Upper lobe of right lung (tissue), 1 donor: Measurements from ENCODE around the gene SLC49A3. TPM values are rescaled to one million over a fixed set of nuclear protein-coding genes. Genes with fewer than 3 reads are reported as not detected.

Experiments used
- ATAC-seq: fragments of 200-7000 bp; cut with Tn5 transposase; one replicate; pipeline ENCODE4 v1.9.1; 2020; ENCODE audit warnings: mild to moderate bottlenecking, moderate library complexity
- DNase-seq: peaks from one replicate; pipeline ENCODE4 v3.0.0-alpha.2; 2020
- H3K27ac ChIP-seq: fragments of 200-600 bp; one replicate; pipeline ENCODE4 v1.8.0; 2022
- H3K27me3 ChIP-seq: fragments of 200-600 bp; one replicate; pipeline ENCODE4 v1.8.0; 2022; ENCODE audit warnings: mild to moderate bottlenecking
- H3K36me3 ChIP-seq: fragments of 200-600 bp; one replicate; pipeline ENCODE4 v1.8.0; 2022
- H3K4me1 ChIP-seq: fragments of 200-600 bp; one replicate; pipeline ENCODE4 v1.8.0; 2022
- H3K4me3 ChIP-seq: fragments of 200-600 bp; one replicate; pipeline ENCODE4 v1.8.0; 2022; ENCODE audit warnings: mild to moderate bottlenecking
- H3K9me3 ChIP-seq: fragments of 200-600 bp; one replicate; pipeline ENCODE4 v1.8.0; 2022
- intact Hi-C: fragments of 100-400 bp; cut with DNase I; formaldehyde crosslinking; loops from one replicate; pipeline ENCODE4 v1.11.0; 2022
- total RNA-seq: library from RNA; stranded (reverse); fragmentation: NEBNext Ultra II Directional; extraction: Animal tissue kit (Norgen Biotek cat#: 25700); gene quantifications from one replicate; pipeline ENCODE4 v1.2.1, GENCODE V29; 2021
- TF ChIP-seq, protein P1 (sequence below): fragments of 200-600 bp; IDR thresholded peaks from one replicate; pipeline ENCODE4 v1.8.0; 2022; ENCODE audit warnings: antibody characterized with exemption
- donor health status: DM: no; HTN: yes; CAD: no; lungs with severe emphysema.

Gene SLC49A3
- total RNA-seq, 1 donor from 2014 or later, result 32.9 TPM

DNA sequence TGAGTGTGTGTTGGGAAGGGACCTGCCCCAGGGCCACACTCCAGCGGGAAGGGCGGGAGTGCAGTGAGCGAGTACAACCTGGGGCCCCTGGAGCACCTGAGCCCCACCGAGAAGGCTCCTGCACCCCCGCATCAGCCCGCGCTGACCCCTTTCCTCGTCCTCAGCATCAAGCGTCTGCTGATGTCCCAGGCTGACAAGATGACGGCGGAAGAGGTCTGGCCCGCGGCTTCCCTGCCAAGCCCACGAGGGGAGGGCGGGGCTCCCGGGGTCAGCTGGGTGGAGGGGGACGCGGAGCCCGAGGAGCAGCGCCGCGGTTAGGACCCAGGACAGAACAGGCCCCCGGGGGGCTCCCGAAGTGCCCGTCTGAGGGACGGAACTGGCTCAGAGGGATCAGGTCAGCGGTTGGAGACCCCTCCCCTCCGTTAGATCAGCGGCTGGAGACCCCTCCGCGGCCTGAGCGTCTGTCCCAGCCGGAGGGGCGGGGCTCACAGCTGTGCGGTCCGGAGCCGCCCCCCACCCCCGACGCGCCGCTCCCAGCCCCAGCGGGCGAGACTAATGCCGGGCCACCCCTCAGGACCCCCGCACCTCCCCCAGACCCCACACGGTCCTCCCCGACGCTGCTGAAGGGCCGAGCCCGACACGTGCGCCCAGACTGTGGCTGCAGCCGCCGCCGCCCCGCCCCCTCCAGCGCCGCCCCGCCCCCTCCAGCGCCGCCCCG lies 7.9 kb downstream of the SLC49A3 start:
- H3K27ac ChIP-seq, result no peak overlapping the region
- DNase-seq (peak; percentile 87), ATAC-seq (peak; percentile 50)
- TF ChIP-seq, protein P1, sequence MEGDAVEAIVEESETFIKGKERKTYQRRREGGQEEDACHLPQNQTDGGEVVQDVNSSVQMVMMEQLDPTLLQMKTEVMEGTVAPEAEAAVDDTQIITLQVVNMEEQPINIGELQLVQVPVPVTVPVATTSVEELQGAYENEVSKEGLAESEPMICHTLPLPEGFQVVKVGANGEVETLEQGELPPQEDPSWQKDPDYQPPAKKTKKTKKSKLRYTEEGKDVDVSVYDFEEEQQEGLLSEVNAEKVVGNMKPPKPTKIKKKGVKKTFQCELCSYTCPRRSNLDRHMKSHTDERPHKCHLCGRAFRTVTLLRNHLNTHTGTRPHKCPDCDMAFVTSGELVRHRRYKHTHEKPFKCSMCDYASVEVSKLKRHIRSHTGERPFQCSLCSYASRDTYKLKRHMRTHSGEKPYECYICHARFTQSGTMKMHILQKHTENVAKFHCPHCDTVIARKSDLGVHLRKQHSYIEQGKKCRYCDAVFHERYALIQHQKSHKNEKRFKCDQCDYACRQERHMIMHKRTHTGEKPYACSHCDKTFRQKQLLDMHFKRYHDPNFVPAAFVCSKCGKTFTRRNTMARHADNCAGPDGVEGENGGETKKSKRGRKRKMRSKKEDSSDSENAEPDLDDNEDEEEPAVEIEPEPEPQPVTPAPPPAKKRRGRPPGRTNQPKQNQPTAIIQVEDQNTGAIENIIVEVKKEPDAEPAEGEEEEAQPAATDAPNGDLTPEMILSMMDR, result no peak
- no peaks in the 10 kb centered on the region for H3K36me3 ChIP-seq
- no peaks in the 10 kb centered on the region for H3K27me3 ChIP-seq
- intact Hi-C loops, result no loop called here
- H3K4me3 ChIP-seq, result peak overlapping the region; percentile 60
- no peaks in the 10 kb centered on the region for H3K9me3 ChIP-seq
- H3K4me1 ChIP-seq, result peaks cover 19% of the 10 kb centered on the region

DNA sequence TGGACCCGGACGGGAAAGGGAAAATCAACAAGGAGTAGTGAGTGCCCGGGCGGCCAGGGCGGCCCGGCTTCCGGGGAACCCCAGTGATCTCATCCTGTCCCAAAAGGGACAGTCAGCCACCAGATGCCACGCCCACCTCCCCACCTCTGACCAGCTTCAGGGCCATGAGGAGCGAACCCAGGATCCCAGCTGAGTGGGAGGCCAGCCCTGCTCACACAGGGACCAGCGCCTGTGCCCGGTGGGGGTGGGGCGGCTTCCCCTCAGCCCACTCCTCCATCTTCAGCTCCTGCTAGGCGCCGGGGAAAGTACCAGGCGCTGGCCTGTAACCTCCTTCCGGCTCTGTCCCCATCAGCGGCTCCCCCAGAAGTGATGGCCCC lies 8.4 kb downstream of the SLC49A3 start:
- intact Hi-C loops, result no loop called here
- no peaks in the 10 kb centered on the region for H3K9me3 ChIP-seq
- TF ChIP-seq, protein P1, result no peak
- H3K27me3 ChIP-seq, result no peaks in the 10 kb centered on the region
- DNase-seq (peak; percentile 74), ATAC-seq (peak; percentile 1)
- peaks cover 19% of the 10 kb centered on the region for H3K4me1 ChIP-seq
- H3K27ac ChIP-seq, result no peak overlapping the region
- H3K4me3 ChIP-seq, result peak overlapping the region; percentile 60
- no peaks in the 10 kb centered on the region for H3K36me3 ChIP-seq

DNA sequence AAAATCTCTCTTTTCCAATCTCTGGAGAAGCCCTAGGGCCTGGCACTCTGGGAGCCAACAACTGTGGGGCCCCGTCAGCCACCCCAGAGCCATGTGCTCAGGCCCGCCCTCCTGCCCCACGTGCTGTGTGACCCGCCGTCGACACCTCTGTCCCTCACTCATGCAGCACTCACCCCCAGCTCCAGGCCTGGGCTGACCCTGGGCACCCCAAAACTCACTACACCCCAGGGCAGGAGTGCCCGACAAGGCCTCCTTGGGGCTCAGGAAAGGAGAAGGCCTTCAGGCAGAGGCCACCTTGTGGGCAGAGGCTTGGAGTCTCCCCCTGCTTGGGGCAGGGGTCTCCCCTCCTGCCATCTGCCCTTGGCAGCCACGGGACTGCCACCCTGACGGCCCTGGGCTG lies 8.9 kb downstream of the SLC49A3 start:
- intact Hi-C loops, result no loop called here
- DNase-seq (no peak), ATAC-seq (no peak)
- Histone ChIP-seq H3K4me3 (no peak overlapping the region), H3K27ac (no peak overlapping the region), H3K4me1 (peaks cover 24% of the 10 kb centered on the region), H3K36me3 (no peaks in the 10 kb centered on the region), H3K27me3 (no peaks in the 10 kb centered on the region), H3K9me3 (no peaks in the 10 kb centered on the region)
- TF ChIP-seq, protein P1, result no peak

DNA sequence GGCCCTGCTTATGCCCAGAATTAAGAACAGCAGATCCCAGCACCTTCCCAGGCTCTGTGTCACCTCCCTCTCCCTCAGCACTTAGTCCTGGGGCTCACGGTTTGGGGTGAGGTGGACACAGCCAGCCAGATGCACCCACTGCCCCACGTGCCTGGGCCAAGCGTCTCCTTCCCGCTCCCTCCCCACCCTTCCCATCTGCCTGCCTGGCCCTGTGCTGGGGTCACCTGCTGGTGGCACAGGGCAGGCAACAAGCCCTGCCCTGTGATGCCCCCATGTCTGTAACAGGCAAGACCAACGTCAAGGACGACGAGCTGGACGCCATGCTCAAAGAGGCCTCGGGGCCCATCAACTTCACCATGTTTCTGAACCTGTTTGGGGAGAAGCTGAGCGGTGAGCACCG lies 9.3 kb downstream of the SLC49A3 start:
- DNase-seq (no peak), ATAC-seq (no peak)
- Histone ChIP-seq H3K4me3 (no peak overlapping the region), H3K27me3 (no peaks in the 10 kb centered on the region), H3K9me3 (no peaks in the 10 kb centered on the region), H3K4me1 (peaks cover 26% of the 10 kb centered on the region), H3K36me3 (no peaks in the 10 kb centered on the region), H3K27ac (no peak overlapping the region)
- TF ChIP-seq, protein P1, result no peak
- intact Hi-C loops, result no loop called here

DNA sequence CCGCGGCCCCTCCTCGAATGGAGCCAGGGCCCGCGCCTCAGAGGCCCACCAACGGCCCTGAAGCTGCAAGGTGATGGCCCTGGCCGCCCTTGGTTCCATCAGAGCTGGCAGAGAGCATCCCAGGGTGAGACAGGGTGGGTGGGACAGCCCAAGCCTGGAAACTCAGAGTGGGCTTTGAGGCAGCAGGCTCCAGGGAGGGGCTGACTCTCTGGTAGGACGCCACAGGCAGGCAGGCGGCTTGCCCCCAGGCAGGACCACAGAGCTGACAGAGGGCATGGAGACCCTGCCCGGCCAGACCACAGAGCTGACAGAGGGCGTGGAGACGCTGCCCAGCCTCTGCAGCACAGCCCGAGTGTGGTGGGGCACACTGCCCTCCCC lies 9.9 kb downstream of the SLC49A3 start:
- DNase-seq, result no peak
- TF ChIP-seq, protein P1, result no peak
- H3K4me1 ChIP-seq, result peaks cover 26% of the 10 kb centered on the region
- H3K27me3 ChIP-seq, result no peaks in the 10 kb centered on the region
- H3K27ac ChIP-seq, result no peak overlapping the region
- intact Hi-C loops, result no loop called here
- H3K4me3 ChIP-seq, result no peak overlapping the region
- H3K9me3 ChIP-seq, result no peaks in the 10 kb centered on the region
- ATAC-seq, result no peak
- no peaks in the 10 kb centered on the region for H3K36me3 ChIP-seq
